Measurements from ENCODE around the gene PAK5. TPM values are rescaled to one million over a fixed set of nuclear protein-coding genes. Genes with fewer than 3 reads are reported as not detected.

PAK5 gene
- total and polyA plus RNA-seq, 2 experiments from 2014 or later: 0.57 to 1.1 TPM

DNA sequence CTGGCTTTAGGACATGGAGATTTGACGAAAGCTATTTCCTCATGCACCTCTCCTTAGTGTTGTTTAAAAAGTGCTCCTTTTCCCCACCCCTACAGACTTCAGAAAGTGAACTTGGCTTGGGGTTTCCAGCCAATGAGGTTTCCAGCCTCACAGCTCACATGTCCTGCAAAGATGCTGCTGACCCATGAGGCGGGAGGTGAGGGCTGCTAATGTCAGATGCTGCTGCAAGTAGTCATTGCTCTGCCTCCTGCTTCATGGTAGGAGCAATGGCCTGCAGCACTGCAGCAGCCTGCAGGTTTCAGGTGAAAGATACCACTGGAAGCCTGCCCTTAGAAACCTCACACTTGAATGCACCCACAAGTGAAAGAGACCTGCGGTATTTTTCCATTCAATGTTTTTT is 211.7 kb downstream of the PAK5 start (continued):
- TF ChIP-seq POLR2AphosphoS5 (IDR thresholded peaks at IDR 0.05; ENCODE audit: low read depth) (no peak), JUNB (IDR thresholded peaks at IDR 0.05; ENCODE audit: unreplicated experiment) (no peak)
- TF ChIP-seq, protein P1, sequence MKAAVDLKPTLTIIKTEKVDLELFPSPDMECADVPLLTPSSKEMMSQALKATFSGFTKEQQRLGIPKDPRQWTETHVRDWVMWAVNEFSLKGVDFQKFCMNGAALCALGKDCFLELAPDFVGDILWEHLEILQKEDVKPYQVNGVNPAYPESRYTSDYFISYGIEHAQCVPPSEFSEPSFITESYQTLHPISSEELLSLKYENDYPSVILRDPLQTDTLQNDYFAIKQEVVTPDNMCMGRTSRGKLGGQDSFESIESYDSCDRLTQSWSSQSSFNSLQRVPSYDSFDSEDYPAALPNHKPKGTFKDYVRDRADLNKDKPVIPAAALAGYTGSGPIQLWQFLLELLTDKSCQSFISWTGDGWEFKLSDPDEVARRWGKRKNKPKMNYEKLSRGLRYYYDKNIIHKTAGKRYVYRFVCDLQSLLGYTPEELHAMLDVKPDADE (IDR thresholded peaks at IDR 0.05): no peak
- TF ChIP-seq, protein P2, sequence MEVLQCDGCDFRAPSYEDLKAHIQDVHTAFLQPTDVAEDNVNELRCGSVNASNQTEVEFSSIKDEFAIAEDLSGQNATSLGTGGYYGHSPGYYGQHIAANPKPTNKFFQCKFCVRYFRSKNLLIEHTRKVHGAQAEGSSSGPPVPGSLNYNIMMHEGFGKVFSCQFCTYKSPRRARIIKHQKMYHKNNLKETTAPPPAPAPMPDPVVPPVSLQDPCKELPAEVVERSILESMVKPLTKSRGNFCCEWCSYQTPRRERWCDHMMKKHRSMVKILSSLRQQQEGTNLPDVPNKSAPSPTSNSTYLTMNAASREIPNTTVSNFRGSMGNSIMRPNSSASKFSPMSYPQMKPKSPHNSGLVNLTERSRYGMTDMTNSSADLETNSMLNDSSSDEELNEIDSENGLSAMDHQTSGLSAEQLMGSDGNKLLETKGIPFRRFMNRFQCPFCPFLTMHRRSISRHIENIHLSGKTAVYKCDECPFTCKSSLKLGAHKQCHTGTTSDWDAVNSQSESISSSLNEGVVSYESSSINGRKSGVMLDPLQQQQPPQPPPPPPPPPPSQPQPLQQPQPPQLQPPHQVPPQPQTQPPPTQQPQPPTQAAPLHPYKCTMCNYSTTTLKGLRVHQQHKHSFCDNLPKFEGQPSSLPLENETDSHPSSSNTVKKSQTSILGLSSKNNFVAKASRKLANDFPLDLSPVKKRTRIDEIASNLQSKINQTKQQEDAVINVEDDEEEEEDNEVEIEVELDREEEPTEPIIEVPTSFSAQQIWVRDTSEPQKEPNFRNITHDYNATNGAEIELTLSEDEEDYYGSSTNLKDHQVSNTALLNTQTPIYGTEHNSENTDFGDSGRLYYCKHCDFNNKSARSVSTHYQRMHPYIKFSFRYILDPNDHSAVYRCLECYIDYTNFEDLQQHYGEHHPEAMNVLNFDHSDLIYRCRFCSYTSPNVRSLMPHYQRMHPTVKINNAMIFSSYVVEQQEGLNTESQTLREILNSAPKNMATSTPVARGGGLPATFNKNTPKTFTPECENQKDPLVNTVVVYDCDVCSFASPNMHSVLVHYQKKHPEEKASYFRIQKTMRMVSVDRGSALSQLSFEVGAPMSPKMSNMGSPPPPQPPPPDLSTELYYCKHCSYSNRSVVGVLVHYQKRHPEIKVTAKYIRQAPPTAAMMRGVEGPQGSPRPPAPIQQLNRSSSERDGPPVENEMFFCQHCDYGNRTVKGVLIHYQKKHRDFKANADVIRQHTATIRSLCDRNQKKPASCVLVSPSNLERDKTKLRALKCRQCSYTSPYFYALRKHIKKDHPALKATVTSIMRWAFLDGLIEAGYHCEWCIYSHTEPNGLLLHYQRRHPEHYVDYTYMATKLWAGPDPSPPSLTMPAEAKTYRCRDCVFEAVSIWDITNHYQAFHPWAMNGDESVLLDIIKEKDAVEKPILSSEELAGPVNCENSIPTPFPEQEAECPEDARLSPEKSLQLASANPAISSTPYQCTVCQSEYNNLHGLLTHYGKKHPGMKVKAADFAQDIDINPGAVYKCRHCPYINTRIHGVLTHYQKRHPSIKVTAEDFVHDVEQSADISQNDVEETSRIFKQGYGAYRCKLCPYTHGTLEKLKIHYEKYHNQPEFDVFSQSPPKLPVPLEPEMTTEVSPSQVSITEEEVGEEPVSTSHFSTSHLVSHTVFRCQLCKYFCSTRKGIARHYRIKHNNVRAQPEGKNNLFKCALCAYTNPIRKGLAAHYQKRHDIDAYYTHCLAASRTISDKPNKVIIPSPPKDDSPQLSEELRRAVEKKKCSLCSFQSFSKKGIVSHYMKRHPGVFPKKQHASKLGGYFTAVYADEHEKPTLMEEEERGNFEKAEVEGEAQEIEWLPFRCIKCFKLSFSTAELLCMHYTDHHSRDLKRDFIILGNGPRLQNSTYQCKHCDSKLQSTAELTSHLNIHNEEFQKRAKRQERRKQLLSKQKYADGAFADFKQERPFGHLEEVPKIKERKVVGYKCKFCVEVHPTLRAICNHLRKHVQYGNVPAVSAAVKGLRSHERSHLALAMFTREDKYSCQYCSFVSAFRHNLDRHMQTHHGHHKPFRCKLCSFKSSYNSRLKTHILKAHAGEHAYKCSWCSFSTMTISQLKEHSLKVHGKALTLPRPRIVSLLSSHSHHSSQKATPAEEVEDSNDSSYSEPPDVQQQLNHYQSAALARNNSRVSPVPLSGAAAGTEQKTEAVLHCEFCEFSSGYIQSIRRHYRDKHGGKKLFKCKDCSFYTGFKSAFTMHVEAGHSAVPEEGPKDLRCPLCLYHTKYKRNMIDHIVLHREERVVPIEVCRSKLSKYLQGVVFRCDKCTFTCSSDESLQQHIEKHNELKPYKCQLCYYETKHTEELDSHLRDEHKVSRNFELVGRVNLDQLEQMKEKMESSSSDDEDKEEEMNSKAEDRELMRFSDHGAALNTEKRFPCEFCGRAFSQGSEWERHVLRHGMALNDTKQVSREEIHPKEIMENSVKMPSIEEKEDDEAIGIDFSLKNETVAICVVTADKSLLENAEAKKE (CRISPR knock-in tag; IDR thresholded peaks at IDR 0.05): no peak

DNA sequence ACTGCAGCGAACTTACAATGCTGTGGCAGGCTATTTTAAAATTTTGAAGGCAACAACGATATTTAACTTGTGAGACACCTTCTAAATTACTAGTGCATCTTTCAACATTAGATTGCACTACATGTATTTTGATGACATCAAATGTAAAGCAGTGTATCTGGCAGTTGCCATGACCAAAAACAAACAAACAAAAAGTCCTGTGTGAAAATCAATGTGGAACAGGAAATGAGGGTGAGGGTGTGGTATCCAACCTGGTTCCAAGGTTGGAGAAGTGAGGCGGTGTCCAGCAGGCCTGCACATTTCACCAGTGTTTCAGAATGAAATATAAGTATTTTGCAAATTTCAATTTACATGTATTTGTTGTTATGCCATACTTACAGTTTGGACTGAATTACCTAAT is 212.5 kb downstream of the PAK5 start:
- no peak overlapping the region for H3K4me3 ChIP-seq
- no peak overlapping the region for H3K27ac Mint-ChIP-seq
- TF ChIP-seq, protein P3, sequence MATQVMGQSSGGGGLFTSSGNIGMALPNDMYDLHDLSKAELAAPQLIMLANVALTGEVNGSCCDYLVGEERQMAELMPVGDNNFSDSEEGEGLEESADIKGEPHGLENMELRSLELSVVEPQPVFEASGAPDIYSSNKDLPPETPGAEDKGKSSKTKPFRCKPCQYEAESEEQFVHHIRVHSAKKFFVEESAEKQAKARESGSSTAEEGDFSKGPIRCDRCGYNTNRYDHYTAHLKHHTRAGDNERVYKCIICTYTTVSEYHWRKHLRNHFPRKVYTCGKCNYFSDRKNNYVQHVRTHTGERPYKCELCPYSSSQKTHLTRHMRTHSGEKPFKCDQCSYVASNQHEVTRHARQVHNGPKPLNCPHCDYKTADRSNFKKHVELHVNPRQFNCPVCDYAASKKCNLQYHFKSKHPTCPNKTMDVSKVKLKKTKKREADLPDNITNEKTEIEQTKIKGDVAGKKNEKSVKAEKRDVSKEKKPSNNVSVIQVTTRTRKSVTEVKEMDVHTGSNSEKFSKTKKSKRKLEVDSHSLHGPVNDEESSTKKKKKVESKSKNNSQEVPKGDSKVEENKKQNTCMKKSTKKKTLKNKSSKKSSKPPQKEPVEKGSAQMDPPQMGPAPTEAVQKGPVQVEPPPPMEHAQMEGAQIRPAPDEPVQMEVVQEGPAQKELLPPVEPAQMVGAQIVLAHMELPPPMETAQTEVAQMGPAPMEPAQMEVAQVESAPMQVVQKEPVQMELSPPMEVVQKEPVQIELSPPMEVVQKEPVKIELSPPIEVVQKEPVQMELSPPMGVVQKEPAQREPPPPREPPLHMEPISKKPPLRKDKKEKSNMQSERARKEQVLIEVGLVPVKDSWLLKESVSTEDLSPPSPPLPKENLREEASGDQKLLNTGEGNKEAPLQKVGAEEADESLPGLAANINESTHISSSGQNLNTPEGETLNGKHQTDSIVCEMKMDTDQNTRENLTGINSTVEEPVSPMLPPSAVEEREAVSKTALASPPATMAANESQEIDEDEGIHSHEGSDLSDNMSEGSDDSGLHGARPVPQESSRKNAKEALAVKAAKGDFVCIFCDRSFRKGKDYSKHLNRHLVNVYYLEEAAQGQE (IDR thresholded peaks at IDR 0.05; ENCODE audit: unreplicated experiment): no peak

More for the DNA sequence above, 212.5 kb downstream of the PAK5 start:
- Histone ChIP-seq H3K4me1 (ENCODE audit: insufficient read depth) (no peaks in the 10 kb centered on the region; the same call in 1 of the 2 replicates), H3K79me2 (replicated peaks; ENCODE audit: insufficient read depth) (no peaks in the 10 kb centered on the region), H4K20me1 (replicated peaks; ENCODE audit: insufficient read depth) (no peaks in the 10 kb centered on the region), H3F3A (replicated peaks; ENCODE audit: low read depth) (no peaks in the 10 kb centered on the region), H3K27ac (ENCODE audit: low read depth) (no peak overlapping the region), H3K4me2 (no peak overlapping the region), H3K9me2 (ENCODE audit: insufficient read depth) (peaks cover 9% of the 10 kb centered on the region; the same call in 1 of the 2 replicates), H3K36me3 (ENCODE audit: insufficient read depth) (no peaks in the 10 kb centered on the region; the same call in 1 of the 2 replicates), H3K27me3 (ENCODE audit: insufficient read depth) (no peaks in the 10 kb centered on the region), H2AFZ (no peak overlapping the region)
- no peak for ATAC-seq
- no peak for DNase-seq (ENCODE audit: low spot score)
- Mint-ChIP-seq H3K27me3 (ENCODE audit: insufficient read depth, low read depth, poor library complexity) (peaks cover 3% of the 10 kb centered on the region), H3K4me3 (no peak overlapping the region), H3K4me1 (peaks cover 5% of the 10 kb centered on the region), H3K9me3 (peaks cover 12% of the 10 kb centered on the region), H3K36me3 (ENCODE audit: low read depth) (peaks cover 7% of the 10 kb centered on the region; the same call in 2 of the 3 replicates)
